HL-60 (cell line): ENCODE data around the gene VPS13A.

Experiments
- DNase-seq, 2 experiments: peaks; one replicate each; pipeline ENCODE4 v3.0.0-alpha.2; 2010 to 2020; ENCODE audit warnings: low read depth in 1 of 2, low spot score in 1 of 2
- H3K27ac ChIP-seq: fragments of 250-450 bp; sonication (Bioruptor Pico); replicated peaks from 2 replicates; pipeline ENCODE4 v1.5.1; 2020; ENCODE audit warnings: mild to moderate bottlenecking, moderate library complexity
- H3K27me3 ChIP-seq: fragments of 250-450 bp; sonication (Bioruptor Pico); 2 replicates; pipeline ENCODE4 v1.5.1; 2021; ENCODE audit warnings: mild to moderate bottlenecking, moderate library complexity; ENCODE audit not compliant: insufficient read depth, poor library complexity, severe bottlenecking
- H3K4me3 ChIP-seq: replicated peaks from 2 replicates; pipeline ENCODE4 v1.5.1; 2011; ENCODE audit warnings: mild to moderate bottlenecking, control low read depth, low read length; ENCODE audit not compliant: insufficient read depth
- CTCF ChIP-seq: IDR thresholded peaks from one replicate; pipeline ENCODE4 v1.5.1; 2011; ENCODE audit warnings: low read length, control low read depth, inconsistent platforms; ENCODE audit not compliant: insufficient read depth
- GABPA ChIP-seq: IDR thresholded peaks from 2 replicates; pipeline ENCODE4 v1.6.1; 2012; ENCODE audit warnings: low read depth
- POLR2AphosphoS5 ChIP-seq: IDR thresholded peaks from 2 replicates; pipeline ENCODE4 v1.6.1; 2012; ENCODE audit warnings: low read depth
- REST ChIP-seq: IDR thresholded peaks from 2 replicates; pipeline ENCODE4 v1.6.1; 2012; ENCODE audit warnings: low read depth; ENCODE audit not compliant: insufficient replicate concordance
- SPI1 ChIP-seq: IDR thresholded peaks from 2 replicates; pipeline ENCODE4 v1.6.1; 2012; ENCODE audit warnings: low read depth, mild to moderate bottlenecking, borderline replicate concordance

The VPS13A gene

DNA sequence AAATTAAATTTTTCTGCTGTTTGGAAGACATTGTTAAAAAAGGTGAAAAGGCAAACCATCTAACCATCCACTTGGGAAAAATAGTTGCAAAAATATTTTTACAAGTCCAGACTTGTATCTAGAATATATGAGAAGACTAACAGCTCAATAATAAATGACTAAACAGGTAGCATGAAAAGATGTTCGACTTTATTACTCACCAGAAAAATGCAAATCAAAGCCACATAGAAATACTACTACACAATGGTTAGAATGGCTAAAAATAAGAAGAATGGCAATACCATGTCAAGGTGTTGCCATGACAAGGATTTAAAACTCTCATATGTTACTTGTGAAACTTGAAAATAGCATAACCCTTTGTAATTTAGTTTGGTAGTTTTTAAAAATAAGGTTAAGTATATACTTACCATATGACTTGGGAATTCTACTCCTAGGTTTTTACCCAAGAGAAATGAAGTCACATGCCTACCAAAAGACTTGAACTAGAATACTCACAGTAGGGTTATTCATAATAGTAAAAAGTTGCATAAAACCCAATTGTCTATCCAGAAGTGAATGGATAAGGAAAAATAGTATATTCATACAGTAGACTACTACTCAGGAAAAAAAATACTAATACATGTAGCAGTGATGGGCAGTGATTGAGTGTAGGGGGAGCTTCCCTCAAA, 93.8 kb downstream of the VPS13A start:
- Histone ChIP-seq H3K27me3 (no peaks in the 10 kb centered on the region), H3K4me3 (no peak overlapping the region), H3K27ac (no peak overlapping the region)
- DNase-seq, result no peak
- no peak for TF ChIP-seq CTCF
- TF ChIP-seq GABPA, result no peak
- TF ChIP-seq POLR2AphosphoS5, result no peak
- TF ChIP-seq REST, result no peak
- TF ChIP-seq SPI1, result no peak

DNA sequence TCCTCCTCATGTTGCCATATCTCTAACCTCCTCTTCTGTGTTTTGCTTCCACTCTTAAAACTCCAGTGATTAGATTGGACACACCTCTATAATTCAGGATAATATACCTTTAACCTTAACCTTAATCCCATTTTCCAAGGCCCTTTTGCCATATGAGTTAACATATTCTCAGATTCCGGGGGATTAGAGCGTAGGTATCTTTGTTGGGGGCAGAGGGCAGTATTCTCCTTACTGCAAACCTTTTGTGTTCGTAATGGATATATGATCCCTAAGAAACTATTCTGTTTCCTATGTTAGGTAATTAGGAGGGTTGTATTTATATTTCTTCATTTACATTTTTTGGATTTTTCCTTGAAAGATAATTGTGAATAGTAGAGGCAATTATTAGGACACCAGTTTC, 99.5 kb downstream of the VPS13A start:
- Histone ChIP-seq H3K27me3 (no peaks in the 10 kb centered on the region), H3K4me3 (no peak overlapping the region), H3K27ac (no peak overlapping the region)
- DNase-seq, result no peak
- no peak for TF ChIP-seq SPI1
- TF ChIP-seq GABPA, result no peak
- no peak for TF ChIP-seq REST
- no peak for TF ChIP-seq CTCF
- TF ChIP-seq POLR2AphosphoS5, result no peak

- no peak for TF ChIP-seq SPI1
- TF ChIP-seq REST, result no peak
- no peak for TF ChIP-seq CTCF
- no peak for TF ChIP-seq POLR2AphosphoS5
- no peak for TF ChIP-seq GABPA
- no peaks in the 10 kb centered on the region for H3K27me3 ChIP-seq
Observed at GRCh38 chr9:77277719-77278118, 100.4 kb downstream of the VPS13A start.

More at GRCh38 chr9:77277719-77278118, 100.4 kb downstream of the VPS13A start:
- DNase-seq, result no peak
- H3K4me3 ChIP-seq, result no peak overlapping the region
- no peak overlapping the region for H3K27ac ChIP-seq
